ENCODE results near the gene METAP1D. TPM values are rescaled to one million over a fixed set of nuclear protein-coding genes. Genes with fewer than 3 reads are reported as not detected.
A peak's percentile ranks its signal among the peaks of the same experiment; 100 is the strongest.

The METAP1D gene
- total and polyA plus RNA-seq, 2 of the 4 experiments (the other 2 are of a cell fraction) = 3.4 to 5.5 TPM

DNA sequence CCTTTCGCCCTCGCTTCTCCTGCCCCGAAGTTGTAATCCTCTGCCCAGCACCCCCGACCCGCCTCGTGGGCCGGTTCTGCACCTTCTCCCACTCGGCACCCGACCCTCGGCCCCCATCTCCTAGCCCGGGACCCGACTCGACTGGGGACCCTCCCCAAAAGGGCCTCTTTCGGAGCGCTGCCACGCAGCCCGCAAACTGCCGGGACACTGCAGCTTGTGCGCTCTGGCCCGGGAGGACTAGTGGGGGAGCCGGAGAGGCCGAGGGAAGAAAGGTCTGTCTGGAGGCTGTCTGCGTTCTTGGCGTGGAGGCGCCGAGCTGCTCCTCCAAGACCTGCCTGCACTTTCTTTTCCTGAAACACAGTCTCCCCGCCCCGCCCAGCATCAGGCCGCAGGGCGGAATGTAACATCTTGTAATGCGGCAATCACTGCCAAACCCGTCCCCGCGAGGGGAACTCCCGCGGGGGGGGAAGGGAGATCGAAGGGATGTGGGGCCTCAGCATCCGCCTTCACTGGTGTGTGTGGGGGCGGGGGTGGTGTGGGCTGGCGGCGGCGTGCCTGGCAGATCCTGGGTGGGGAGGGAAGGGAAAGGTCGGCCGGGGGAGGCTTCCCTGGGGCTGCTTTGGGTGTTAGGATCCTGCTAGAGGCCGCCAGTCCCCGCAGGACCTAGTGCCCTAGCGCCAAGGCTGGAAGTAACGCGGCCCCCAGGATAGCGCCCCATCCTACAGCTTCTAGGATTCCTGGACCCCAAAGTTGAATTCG is 95.6 kb downstream of the METAP1D start:
- H2AFZ ChIP-seq (replicated peaks; ENCODE audit: low read length, poor library complexity) = peak overlapping the region; percentile 90
- H4K91ac ChIP-seq (ENCODE audit: insufficient read depth, low read depth, low read length) = peak overlapping the region; percentile 63; the same call in 1 of the 2 replicates
- no peak for TF ChIP-seq RFX5 (IDR thresholded peaks at IDR 0.05; ENCODE audit: low read depth, low read length)
- 0 out of 2 replicates have a peak, but pooled peaks have one; percentile 37 for TF ChIP-seq CEBPB (IDR thresholded peaks at IDR 0.05; ENCODE audit: low read depth, low read length)
- TF ChIP-seq POLR2A (IDR thresholded peaks at IDR 0.05; ENCODE audit: low read depth, low read length) = 0 out of 2 replicates have a peak, but pooled peaks have one; percentile 30
- peak; percentile 51; the same call in 1 of the 2 replicates for TF ChIP-seq MAZ (IDR thresholded peaks at IDR 0.05; ENCODE audit: borderline replicate concordance, low read depth, low read length)
- TF ChIP-seq MXI1 (IDR thresholded peaks at IDR 0.05; ENCODE audit: borderline replicate concordance, low read depth, low read length) = no peak
- H3K14ac ChIP-seq (replicated peaks; ENCODE audit: low read depth, low read length) = peak overlapping the region; percentile 68; the same call in 1 of the 2 replicates
- H3K9ac ChIP-seq (ENCODE audit: low read depth, low read length) = peak overlapping the region; percentile 40
- H2AK5ac ChIP-seq (ENCODE audit: low read depth, low read length) = no peak overlapping the region
- H3K79me1 ChIP-seq (ENCODE audit: low read depth in 1 of 2, low read length in 2 of 2) = no peaks in the 10 kb centered on the region
- peak overlapping the region; percentile 73 for H2AK9ac ChIP-seq (replicated peaks; ENCODE audit: low read depth, low read length, poor library complexity)
- H3K18ac ChIP-seq (ENCODE audit: low read depth, low read length) = peak overlapping the region; percentile 16
- H3K9me3 ChIP-seq (ENCODE audit: control insufficient read depth, insufficient read depth, low read length) = no peaks in the 10 kb centered on the region
- H4K8ac ChIP-seq (ENCODE audit: low read depth in 2 of 2, low read length in 2 of 2) = peak overlapping the region; percentile 64 to 70
- peak overlapping the region; percentile 14; the same call in 1 of the 2 replicates for H3K27ac ChIP-seq (ENCODE audit: insufficient read depth, low read length)
- H3K36me3 ChIP-seq (ENCODE audit: control insufficient read depth, insufficient read depth, low read length) = no peaks in the 10 kb centered on the region
- peaks cover 12% of the 10 kb centered on the region for H3K4me1 ChIP-seq (ENCODE audit: control insufficient read depth, insufficient read depth, low read length)
- H3K56ac ChIP-seq (ENCODE audit: extremely low read depth, insufficient read depth, low read length) = no peak overlapping the region
- H3K4me2 ChIP-seq (ENCODE audit: low read depth, low read length) = peak overlapping the region; percentile 94
- DNase-seq (peak; percentile 78), ATAC-seq (ENCODE audit: low read depth) (peak; percentile 38)
- H2BK120ac ChIP-seq (ENCODE audit: low read depth, low read length) = peak overlapping the region; percentile 52
- no peak overlapping the region for H2BK20ac ChIP-seq (ENCODE audit: low read depth, low read length)
- H4K20me1 ChIP-seq (ENCODE audit: insufficient read depth, low read length) = peaks cover 3% of the 10 kb centered on the region; the same call in 1 of the 2 replicates
- ChIA-PET POLR2A (ENCODE audit: unreplicated experiment) (no interaction called here), CTCF (no interaction called here)
- 6% methylated on average over 10 of the region's 51 CpGs; no CpG with 5 or more reads in 1 of the 2 experiments for WGBS, 2 experiments (ENCODE audit: extremely low coverage in 2 of 2, insufficient read length in 1 of 2)
- H2BK5ac ChIP-seq (ENCODE audit: low read depth, low read length, poor library complexity, severe bottlenecking) = peak overlapping the region; percentile 48
- peak overlapping the region; percentile 69 for H3K4ac ChIP-seq (ENCODE audit: low read depth, low read length)
- intact Hi-C loops (cut with micrococcal nuclease) = loop anchor here (2.0 kb wide), 1 partner anchor 173 kb away; the partner anchor contains the start of gene HAT1
- in situ Hi-C loops (cut with MboI; ENCODE audit: low sequenced_read_pairs) = no loop called here
- H4K5ac ChIP-seq (ENCODE audit: low read depth, low read length) = no peak overlapping the region; the same call in 1 of the 2 replicates
- peak overlapping the region; percentile 82; the same call in 1 of the 2 replicates for H3K23ac ChIP-seq (ENCODE audit: low read depth, low read length)
- H3K9me1 ChIP-seq (ENCODE audit: insufficient read depth, low read length) = peaks cover 5% of the 10 kb centered on the region
- peak overlapping the region; percentile 58 for H3K4me3 ChIP-seq (ENCODE audit: insufficient read depth, low read depth, low read length)
- dilution Hi-C loops (cut with HindIII; ENCODE audit: low sequenced_read_pairs, unreplicated experiment) = no loop called here
- peak overlapping the region; percentile 48; the same call in 1 of the 3 replicates for H2BK15ac ChIP-seq (ENCODE audit: low read depth, low read length)
- no TSS peak for BruUV-seq (replicated peaks)
- H3K27me3 ChIP-seq (ENCODE audit: control insufficient read depth, insufficient read depth, low read length) = peaks cover 44% of the 10 kb centered on the region
